ENCODE results near the gene PCDH9.

The PCDH9 gene

DNA sequence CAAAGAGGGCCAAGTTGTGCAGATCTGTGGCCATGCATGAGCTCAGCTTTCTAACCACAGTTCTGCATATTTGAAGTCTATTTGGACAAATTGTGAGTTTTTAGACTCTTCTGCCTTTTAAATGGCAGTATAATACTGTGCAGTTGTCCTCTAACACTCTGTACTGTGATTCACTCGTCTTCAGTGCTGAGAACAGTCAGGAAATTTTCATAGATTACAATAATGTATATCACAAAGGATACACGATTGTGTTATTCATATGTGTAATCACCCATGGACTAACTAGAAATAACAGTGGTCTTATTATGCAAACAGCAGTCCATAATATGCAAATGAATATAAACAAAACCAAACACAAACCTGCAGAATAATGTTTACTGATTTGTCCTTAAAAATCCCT is 259.1 kb downstream of the PCDH9 start:
- H3K36me3 ChIP-seq (ENCODE audit: control insufficient read depth, insufficient read depth, low read length), result no peaks in the 10 kb centered on the region
- no peak overlapping the region for H3K4me3 ChIP-seq (replicated peaks; ENCODE audit: low read depth, low read length)
- DNase-seq (ENCODE audit: extremely low read depth, insufficient read length), result no peak
- no peaks in the 10 kb centered on the region for H3K27me3 ChIP-seq (replicated peaks; ENCODE audit: control insufficient read depth, insufficient read depth, low read length)
- TF ChIP-seq, protein P1, sequence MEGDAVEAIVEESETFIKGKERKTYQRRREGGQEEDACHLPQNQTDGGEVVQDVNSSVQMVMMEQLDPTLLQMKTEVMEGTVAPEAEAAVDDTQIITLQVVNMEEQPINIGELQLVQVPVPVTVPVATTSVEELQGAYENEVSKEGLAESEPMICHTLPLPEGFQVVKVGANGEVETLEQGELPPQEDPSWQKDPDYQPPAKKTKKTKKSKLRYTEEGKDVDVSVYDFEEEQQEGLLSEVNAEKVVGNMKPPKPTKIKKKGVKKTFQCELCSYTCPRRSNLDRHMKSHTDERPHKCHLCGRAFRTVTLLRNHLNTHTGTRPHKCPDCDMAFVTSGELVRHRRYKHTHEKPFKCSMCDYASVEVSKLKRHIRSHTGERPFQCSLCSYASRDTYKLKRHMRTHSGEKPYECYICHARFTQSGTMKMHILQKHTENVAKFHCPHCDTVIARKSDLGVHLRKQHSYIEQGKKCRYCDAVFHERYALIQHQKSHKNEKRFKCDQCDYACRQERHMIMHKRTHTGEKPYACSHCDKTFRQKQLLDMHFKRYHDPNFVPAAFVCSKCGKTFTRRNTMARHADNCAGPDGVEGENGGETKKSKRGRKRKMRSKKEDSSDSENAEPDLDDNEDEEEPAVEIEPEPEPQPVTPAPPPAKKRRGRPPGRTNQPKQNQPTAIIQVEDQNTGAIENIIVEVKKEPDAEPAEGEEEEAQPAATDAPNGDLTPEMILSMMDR (IDR thresholded peaks at IDR 0.05; ENCODE audit: insufficient read depth, low read length, poor library complexity, severe bottlenecking), result no peak

DNA sequence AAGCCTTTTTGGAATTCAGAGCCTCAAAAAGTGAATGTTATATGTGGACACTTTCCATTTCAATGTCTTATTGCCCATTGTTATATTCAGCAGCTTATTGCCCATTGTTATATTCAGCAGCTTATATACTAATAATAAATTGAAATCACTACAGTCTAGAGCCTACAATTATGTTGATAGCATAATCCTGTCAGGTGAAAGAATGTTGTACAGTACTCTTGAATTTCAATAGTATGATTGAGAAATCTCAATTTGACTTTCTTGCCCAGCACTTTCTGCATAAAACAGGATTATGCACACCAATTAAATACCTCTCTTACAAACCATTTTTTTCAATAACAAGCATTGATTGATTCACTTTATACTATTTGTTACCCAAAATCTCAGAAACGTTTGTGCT is 260.8 kb downstream of the PCDH9 start:
- TF ChIP-seq, protein P1 (IDR thresholded peaks at IDR 0.05; ENCODE audit: insufficient read depth, low read length, poor library complexity, severe bottlenecking), result no peak
- H3K27me3 ChIP-seq (replicated peaks; ENCODE audit: control insufficient read depth, insufficient read depth, low read length), result no peaks in the 10 kb centered on the region
- H3K36me3 ChIP-seq (ENCODE audit: control insufficient read depth, insufficient read depth, low read length), result no peaks in the 10 kb centered on the region
- DNase-seq (ENCODE audit: extremely low read depth, insufficient read length), result no peak
- H3K4me3 ChIP-seq (replicated peaks; ENCODE audit: low read depth, low read length), result no peak overlapping the region

DNA sequence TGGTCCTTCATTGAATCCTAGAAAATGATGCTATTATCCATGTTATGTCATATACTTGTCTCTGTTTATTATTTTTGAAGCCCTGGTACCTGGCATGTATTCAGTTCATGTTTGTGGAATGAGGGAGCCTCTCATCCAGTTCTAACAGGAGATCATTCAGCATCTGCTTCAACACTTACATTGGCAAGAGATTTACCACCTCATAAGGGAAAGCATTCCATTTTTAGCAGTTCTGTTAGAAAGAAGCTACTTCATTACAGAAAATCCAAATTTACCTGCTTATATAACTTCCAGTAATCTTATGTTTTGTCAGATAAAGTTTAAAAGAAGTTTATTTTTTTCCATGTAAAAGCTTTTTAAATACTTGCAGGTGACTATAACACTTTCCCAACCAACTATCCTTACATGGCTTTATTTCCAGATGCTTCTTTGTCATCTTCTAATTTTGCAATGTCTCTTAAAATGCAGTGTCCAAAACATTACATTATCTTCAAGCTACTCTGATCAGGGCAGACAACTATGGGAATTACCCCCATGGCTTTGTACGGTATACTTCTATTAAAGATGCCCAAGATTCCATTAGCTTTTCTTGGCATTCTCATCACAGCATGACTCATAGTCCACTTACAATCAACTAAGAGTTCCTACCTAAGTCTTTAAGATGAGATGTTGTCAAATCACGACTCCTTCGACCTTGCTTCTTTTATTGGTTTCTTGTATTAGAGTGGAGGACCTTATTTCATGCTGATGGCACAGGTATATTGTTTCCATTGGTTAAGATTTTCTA is 262.1 kb downstream of the PCDH9 start:
- no peak for DNase-seq (ENCODE audit: extremely low read depth, insufficient read length)
- no peaks in the 10 kb centered on the region for H3K36me3 ChIP-seq (ENCODE audit: control insufficient read depth, insufficient read depth, low read length)
- H3K27me3 ChIP-seq (replicated peaks; ENCODE audit: control insufficient read depth, insufficient read depth, low read length), result no peaks in the 10 kb centered on the region
- TF ChIP-seq, protein P1 (IDR thresholded peaks at IDR 0.05; ENCODE audit: insufficient read depth, low read length, poor library complexity, severe bottlenecking), result no peak
- H3K4me3 ChIP-seq (replicated peaks; ENCODE audit: low read depth, low read length), result no peak overlapping the region

DNA sequence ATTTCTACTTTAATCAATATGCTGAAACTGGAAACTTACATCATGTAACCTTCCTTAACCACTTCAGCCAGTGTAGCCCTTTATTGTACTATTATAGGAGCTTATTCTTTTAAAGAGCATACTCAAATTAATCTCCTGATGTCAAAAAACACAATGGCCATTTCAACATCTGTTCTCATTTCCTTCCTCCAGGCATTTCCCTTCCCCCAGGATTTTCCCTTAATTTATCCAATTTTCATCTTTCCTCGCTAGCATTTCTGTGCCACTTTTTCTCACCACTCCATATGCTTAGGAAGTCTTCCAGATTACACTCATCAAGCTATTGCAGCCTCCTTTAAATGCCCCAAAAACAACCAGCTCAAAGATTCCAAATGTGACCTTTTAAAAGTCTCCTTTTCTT is 265.0 kb downstream of the PCDH9 start:
- TF ChIP-seq, protein P1 (IDR thresholded peaks at IDR 0.05; ENCODE audit: insufficient read depth, low read length, poor library complexity, severe bottlenecking), result no peak
- no peaks in the 10 kb centered on the region for H3K27me3 ChIP-seq (replicated peaks; ENCODE audit: control insufficient read depth, insufficient read depth, low read length)
- no peak for DNase-seq (ENCODE audit: extremely low read depth, insufficient read length)
- H3K36me3 ChIP-seq (ENCODE audit: control insufficient read depth, insufficient read depth, low read length), result no peaks in the 10 kb centered on the region
- no peak overlapping the region for H3K4me3 ChIP-seq (replicated peaks; ENCODE audit: low read depth, low read length)

DNA sequence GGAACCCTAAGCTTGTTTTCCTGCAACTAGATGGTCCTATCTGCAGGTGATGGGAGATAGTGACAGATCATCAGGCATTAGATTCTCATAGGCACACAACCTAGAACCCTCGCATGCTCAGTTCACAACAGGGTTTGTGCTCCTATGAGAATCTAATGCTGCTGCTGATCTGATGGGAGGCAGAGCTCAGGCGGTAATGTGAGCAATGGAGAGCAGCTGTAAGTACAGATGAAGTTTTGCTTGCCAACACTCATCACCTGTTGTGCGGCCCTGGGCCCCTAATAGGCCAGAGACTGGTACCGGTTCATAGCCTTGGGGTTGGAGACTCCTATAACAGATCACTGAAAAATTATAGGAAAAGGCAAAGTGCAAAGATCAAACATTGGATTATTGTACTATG is 267.2 kb downstream of the PCDH9 start:
- H3K36me3 ChIP-seq (ENCODE audit: control insufficient read depth, insufficient read depth, low read length), result no peaks in the 10 kb centered on the region
- H3K4me3 ChIP-seq (replicated peaks; ENCODE audit: low read depth, low read length), result no peak overlapping the region
- TF ChIP-seq, protein P1 (IDR thresholded peaks at IDR 0.05; ENCODE audit: insufficient read depth, low read length, poor library complexity, severe bottlenecking), result no peak
- no peak for DNase-seq (ENCODE audit: extremely low read depth, insufficient read length)
- H3K27me3 ChIP-seq (replicated peaks; ENCODE audit: control insufficient read depth, insufficient read depth, low read length), result no peaks in the 10 kb centered on the region
